Stimulated activated CD4-positive, alpha-beta T cell treated with anti-CD3 and anti-CD28 coated beads, Interleukin-12 subunit alpha, Interleukin-12 subunit beta, amount 100 ng/mL, for 24 hours (primary cell): ENCODE data around the gene GPATCH3.
"Not testable (repeated sequence)": the region's sequence is repeated elsewhere in the genome, so short reads cannot be mapped to it uniquely, and the experiment has no call there.

Experiments used
- DNase-seq, 2 experiments: peaks; one replicate each; pipeline ENCODE4 v3.0.0-alpha.2; 2020; ENCODE audit warnings: low read depth in 2 of 2

Gene GPATCH3, protein sequence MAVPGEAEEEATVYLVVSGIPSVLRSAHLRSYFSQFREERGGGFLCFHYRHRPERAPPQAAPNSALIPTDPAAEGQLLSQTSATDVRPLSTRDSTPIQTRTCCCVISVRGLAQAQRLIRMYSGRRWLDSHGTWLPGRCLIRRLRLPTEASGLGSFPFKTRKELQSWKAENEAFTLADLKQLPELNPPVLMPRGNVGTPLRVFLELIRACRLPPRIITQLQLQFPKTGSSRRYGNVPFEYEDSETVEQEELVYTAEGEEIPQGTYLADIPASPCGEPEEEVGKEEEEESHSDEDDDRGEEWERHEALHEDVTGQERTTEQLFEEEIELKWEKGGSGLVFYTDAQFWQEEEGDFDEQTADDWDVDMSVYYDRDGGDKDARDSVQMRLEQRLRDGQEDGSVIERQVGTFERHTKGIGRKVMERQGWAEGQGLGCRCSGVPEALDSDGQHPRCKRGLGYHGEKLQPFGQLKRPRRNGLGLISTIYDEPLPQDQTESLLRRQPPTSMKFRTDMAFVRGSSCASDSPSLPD

DNA sequence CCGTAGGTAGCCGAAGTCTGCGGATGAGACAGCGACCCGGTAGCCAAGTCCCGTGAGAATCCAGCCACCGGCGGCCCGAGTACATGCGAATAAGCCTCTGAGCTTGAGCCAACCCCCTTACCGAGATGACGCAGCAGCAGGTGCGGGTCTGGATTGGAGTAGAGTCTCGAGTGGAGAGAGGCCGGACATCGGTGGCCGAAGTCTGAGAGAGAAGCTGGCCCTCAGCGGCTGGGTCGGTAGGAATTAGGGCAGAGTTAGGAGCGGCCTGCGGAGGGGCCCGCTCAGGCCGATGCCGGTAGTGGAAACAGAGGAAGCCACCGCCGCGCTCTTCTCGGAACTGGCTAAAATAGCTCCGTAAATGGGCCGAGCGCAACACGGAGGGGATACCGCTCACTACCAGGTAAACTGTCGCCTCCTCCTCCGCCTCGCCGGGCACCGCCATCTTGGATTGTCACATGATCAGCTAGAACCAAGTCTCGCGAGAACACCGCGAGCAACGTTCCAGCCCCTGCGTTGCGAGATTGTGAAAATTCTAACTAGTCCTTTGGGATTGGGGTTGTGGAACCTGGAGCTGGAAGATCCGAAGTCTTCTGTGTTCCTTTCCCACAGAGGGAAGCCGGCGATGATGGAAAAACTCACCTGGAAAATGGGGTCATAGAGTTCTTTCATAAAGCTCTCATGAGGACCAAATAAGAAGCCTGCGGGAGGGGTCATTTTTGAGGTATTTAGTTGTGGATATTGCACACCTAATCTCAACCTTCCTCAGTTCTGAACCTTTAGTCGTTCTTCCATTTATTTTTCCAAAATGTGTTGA lies at the start of gene GPATCH3:
Gene GPATCH3, minus strand, starts transcription at position 467 of the 814 bp plus-strand sequence. Its CDS starts 25 bp downstream, at position 442.
- peak; percentile 74 to 88 for DNase-seq

DNA sequence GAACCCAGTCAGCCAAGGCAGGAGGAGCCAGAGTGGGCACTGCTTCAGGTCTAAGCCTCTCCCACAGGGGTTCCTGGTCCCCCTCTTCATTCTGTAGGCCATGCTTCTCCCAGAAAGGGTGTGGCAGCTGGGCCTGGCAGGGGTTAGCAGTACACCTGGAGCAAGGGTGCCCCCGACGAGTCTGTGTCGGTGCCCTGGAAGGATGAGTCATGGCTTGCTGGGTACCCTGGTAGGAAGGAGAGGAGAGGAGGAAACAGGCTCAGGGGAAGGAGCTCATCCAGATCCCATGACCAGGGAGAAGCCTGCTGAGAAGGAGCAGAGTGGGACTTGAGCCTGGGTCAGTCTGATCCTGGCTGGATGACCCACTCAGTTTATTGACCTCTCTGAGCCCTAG lies 49.7 kb upstream of the GPATCH3 start:
- no peak for DNase-seq

DNA sequence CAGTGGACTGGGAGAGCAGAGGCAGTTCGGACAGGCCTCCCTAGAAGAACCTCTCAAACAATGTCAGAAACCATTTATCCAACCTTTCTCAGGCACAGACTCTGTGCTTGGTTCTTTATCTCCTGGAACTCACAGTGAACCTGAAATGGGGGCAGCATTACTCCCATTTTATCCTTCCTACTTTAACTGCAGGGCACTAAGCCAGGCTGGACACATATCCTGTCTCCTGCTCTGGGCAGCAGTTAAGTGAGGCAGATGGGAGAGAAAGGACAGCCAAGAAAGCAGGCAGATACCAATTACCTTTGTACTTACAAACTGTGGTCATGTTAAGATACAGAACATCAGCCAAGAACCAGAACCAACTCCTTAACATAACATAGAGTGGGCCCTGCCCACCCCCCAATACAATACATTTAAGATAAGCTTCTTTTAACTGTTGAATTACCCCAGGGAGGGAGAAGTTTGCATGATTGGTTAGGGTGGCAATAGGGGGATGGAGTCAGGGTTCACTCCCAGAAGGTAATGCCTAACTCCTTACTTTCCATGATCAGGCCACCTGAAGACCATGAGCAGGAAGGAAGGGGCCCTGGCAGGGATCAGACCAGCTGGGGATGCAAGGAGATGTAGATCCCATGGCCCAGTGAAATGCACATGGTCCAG lies 49.1 kb upstream of the GPATCH3 start:
- no peak for DNase-seq

DNA sequence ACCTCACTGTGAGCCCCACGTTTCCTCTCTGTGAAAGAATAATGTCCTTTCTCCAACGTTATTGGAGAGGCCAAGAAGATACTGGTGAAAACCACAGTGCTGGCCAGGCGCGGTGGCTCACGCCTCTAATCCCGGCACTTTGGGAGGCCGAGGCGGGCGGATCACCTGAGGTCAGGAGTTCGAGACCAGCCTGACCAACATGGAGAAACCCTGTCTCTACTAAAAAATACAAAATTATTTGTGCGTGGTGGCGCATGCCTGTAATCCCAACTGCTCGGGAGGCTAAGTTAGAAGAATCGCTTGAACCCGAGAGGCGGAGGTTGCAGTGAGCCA lies 48.4 kb upstream of the GPATCH3 start:
- DNase-seq: not testable (repeated sequence)

DNA sequence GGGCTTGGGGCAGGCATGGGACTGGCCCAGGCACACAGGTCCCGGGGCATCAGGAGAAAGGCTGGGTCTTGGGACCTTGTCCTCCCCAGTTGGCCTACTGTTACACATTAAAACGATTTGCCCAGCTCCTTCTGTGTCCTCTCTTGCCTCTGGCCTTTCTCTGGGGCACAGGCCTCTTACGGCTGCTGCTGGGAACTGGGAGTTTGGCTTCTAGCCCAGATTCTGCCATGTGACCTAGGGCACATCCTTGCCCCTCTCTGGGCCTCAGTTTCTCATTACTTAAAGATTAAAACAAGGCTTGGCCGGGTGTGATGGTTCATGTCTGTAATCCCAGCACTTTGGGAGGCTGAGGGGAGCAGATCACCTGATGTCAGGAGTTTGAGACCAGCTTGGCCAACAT lies 46.0 kb upstream of the GPATCH3 start:
- DNase-seq: no peak

DNA sequence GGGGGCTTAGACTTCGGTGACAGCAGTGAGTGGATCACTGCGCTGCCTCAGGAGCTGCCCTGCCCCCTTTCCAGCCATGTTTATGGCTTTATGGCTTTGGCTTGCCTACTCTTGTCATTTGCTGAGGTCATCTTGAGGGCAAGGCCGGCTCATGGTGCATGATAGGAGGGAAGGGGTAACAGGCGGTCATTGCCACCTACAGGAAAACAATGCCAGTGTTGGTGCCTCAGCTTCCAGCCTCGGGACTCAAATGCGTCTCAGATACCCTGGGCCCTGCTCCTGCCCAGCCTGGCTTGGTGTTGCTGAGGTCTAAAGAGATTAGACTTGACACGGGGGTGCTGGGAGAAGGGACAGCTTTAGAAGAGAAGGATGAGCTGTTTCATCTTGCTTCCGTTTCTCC lies 45.5 kb upstream of the GPATCH3 start:
- DNase-seq: no peak

DNA sequence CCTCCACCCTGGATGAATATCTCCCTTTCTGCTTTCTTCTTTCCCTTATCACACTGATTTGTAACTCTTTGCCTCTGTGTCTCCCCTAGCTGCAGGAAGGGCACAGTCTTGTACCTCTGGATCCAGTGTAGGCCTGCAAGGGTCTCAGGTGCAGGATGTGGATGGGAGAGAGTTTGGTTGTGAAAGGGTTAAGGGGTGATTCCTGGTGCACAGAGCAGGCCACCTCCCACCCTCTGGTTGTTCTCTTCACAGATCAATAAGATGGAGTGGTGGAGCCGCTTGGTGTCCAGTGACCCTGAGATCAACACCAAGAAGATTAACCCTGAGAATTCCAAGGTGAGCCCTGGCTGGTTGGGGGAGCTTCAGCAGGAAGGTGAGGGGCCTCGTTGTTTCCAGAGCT lies 44.9 kb upstream of the GPATCH3 start:
- no peak for DNase-seq

DNA sequence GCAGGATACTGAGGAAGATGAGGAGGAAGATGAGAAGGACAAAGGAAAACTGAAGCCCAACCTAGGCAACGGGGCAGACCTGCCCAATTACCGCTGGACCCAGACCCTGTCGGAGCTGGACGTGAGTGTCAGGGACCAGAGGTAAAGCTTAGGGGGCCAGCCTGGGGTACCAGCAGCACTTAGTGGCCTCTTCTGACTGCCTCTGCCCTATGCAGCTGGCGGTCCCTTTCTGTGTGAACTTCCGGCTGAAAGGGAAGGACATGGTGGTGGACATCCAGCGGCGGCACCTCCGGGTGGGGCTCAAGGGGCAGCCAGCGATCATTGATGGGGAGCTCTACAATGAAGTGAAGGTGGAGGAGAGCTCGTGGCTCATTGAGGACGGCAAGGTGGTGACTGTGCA lies 42.4 kb upstream of the GPATCH3 start:
- no peak for DNase-seq

DNA sequence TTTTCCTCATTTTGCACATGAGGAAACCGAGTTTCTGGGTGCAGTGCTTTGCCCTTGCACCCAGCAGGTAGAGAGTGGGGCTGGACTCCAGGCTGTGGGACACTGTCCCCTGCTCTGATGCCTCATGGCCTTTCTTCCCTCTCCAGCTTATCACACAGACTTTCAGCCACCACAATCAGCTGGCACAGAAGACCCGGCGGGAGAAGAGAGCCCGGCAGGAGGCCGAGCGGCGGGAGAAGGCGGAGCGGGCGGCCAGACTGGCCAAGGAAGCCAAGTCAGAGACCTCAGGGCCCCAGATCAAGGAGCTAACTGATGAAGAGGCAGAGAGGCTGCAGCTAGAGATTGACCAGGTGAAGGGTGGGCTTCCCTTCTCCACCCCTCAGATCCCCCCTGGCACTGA lies 41.0 kb upstream of the GPATCH3 start:
- no peak for DNase-seq

DNA sequence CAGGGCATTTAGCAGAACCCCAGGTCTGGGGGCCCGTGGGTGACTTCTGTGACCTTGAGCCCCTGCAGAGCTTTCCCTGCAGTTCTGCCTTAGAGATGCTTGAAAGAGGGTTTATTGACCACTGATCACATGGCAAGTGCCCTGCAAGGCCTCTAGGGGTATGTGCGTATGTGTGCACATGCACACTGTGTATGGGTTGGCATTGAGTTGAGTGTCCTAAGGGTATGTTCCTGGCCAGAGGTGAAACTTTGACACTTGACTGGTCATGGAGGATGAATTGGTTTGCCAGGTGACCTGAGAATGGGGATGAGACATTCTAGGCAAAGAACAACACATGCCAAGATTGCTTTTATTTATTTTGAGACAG lies 38.4 kb upstream of the GPATCH3 start:
- DNase-seq: no peak

DNA sequence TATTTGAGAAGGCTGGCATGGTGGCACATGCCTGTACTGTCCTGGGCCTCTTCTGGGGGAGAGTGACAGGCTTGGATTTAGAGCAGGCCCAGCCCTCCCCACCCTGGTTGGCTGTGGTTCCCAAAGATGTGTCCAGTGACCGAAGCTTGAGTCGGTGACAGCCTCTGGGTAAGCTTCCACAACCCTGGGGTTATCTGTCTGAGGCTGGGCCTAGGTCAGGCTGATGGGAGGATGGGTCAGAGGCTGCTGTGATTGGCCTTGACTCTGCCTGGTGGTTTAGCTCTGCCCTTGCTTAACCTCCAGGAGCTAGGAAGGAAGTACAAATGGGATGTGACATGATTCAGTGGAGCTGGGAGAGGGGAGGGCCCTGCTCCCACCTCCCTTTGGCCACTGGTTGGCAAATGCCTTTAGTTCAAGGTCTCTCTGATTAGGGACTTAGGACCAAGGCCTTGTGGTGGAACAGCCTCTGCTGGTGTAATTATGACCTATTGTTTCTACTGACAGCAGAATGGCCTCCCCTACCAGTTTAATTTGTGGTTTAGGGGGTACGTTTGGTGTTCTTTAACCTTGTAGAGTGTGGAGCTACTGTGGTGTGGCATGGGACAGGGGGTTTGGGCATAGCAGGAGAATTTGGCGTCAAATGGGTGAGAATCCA lies 37.9 kb upstream of the GPATCH3 start:
- DNase-seq: no peak

DNA sequence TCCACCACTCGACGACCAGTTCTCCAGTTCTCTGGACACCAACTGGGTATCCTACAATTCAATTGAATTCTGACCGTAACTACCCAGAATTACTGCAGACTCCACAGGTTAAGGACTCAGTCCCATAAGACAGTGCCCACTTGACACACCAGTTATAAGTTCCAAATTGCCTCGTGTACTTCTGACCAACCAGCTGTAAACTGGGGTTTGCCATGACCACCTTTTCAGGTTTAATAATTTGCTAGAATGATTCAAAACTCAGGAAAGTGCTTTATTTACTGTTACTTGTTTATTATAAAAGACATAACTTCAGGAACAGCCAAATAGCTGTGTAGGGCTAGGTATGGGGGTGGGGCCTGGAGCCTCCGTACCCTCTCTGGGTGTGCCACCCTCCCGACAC lies 36.6 kb upstream of the GPATCH3 start:
- DNase-seq: no peak

DNA sequence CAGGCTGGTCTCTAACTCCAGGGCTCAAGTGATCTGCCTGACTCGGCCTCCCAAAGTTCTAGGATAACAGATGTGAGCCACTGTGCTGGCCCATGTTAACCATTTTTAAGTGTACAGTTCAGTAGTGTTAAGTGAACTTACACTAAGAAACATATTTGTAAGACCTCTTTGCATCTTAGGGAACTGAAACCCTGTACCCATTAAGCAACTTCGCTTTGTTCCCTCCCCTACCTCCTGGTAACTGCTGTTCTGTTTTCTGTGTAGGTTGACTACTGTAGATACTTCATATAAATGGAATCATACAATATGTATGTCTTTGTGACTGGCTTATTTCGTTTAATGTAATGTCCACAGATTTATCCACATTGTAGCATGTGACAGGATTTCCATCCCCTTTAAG lies 32.3 kb upstream of the GPATCH3 start:
- no peak for DNase-seq

DNA sequence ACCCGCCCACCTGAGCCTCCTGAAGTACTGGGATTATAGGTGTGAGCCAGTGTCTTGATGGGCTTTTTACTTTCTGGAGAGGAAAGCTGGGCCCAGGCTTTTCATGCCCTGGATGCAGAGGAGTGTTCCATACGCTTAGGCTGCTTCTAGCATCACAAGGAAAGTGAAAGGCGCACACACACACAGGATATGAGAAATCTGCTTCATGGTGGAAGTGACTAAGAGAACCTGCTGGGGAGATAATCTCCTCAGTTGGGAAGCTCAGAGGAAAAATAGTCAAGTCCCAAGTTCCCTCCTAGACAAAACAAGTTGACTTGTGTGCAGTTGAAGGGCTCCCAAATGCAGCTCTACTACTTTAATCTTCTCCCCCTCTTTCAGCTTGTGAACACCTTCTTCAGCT lies 23.4 kb upstream of the GPATCH3 start:
- DNase-seq: no peak

DNA sequence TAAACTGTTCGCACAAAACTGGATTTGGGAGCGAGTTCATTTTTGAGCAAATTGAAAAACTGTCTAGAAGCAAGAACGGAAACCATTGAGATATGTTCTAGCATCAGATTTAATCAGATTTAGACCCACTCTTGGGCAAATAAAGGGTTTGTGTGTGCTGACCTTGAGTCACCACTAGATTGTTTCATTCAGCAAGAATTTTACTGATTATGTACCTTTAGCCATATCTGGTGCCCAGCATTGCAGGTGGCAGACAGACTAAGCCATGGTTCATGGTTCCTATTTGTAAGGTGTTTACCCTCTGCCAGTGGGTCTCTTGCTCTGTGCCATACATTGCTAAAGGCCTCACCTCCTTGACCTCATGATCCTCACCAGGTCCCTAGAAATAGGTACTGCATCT lies 22.6 kb upstream of the GPATCH3 start:
- DNase-seq: no peak

DNA sequence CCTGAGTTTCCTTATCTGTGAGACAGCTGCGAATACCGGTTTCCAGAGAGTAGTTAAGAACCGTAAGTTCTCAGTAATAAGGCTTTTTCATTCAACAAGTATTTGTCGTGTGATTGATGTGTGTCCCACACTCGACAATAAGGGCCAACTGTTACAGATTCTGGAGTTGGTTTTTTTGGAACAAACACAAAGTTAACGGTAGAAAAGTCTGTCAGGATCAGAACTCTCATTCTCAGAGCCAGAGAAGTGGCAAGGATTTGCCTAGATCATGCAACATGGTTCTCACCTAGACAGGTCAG lies 22.1 kb upstream of the GPATCH3 start:
- DNase-seq: no peak

DNA sequence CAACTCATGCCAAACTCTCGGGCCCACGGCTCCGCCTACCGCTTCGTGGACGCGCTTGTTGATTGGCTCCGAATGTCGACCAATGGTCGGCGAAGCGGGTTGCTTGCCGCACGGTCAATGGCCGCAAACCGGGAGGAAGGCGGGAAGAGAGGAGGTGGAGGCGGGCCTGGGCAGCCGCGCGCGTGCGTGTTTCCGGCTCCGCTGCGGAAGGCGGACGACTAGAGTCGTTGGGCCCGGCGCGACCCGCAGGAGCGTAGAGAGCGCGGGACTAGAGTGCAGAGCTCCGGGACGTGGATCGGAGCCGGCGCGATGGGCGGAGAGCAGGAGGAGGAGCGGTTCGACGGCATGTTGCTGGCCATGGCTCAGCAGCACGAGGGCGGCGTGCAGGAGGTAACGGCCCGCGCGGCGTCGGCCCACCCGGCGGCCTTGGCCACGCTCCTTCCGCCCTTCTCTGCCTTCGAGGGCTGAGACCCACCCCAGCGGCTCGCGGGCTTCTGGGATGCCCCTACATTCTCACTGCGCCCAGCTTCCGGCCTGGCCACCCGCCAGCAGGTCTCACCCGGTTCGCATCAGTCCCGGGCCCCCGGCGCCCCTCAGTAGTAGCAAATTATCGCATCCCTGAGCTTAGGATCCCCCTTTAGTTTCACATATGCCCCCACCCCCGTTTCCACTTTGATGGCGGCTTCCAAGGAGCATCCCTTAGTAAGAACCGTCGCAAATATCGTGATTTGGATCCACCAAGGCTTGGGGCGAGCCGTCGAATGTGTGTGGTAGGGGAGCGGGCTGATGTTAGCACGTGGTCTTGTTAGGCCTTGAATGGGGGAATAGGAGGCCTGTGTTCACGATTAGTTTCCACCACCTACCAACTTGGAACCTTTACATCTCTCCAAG lies 21.5 kb upstream of the GPATCH3 start, which contains the start of gene NUDC:
Gene NUDC, plus strand, starts transcription at position 204 of the 891 bp plus-strand sequence. Its CDS starts 106 bp downstream, at position 310.
- DNase-seq: peak; percentile 91 to 93

DNA sequence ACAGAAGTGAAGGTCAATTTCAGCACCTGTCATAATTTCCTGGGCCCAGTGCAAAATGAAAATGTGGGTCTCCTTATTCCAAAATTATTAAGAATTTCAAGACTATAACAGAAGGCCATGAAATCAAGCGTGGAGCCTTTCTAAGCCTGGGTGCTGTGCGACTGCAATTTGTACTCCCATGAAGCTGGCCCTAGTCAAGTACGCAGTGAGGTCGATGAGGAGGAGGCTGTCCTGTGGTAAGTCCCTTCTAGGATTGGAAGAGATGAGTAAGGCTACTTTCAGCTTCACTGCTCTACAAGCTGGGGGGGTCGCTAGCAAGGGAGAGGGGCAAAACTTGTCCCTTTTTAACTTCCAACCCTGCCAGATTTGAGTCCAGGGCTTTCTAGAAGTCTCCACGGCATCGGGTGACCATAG lies 20.9 kb upstream of the GPATCH3 start:
- no peak for DNase-seq

DNA sequence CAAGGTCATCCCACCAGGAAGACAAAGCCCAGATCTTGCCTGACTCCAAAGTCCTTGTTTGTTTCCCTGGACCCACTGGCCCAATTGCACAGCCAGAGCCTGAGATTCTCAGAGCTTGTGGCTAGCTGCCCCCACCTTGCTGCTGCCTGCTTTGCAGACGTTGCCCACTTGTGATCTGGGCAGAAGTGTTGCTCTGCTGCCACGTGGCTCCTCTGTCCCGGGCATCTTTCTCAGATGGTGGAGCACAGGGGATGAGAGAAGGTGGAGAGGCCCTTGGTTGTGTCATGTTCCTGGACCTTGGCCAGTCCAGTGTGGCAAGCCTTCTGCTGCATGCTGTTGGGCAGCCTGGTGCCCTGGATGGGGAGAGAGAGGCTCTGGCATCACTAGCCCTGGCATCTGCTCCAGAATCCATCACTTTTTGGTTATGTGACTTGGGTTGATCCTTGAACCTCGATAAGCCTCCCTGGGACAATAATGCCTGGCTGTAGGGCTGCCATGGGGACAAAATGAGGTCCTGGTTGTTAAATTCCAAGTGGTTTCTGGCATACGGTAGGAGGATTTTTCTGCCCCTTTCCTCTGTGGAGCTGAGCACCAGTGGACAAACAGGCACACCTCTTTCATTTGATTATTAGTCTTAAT lies 15.1 kb upstream of the GPATCH3 start:
- no peak for DNase-seq
